Breast epithelium (tissue), 3 donors: ENCODE results near the gene MDFI.

Experiments used
- CTCF ChIP-seq, 3 donors: fragments of 450-650 bp; IDR thresholded peaks; one replicate each; pipeline ENCODE4 v1.5.1; 2016 to 2017; ENCODE audit warnings: antibody characterized with exemption in 3 of 3, mild to moderate bottlenecking in 3 of 3, moderate library complexity in 3 of 3
- POLR2AphosphoS5 ChIP-seq, 3 donors: sonication (generic); formaldehyde crosslinking; IDR thresholded peaks; one replicate each; pipeline ENCODE4 v1.6.1; 2017; ENCODE audit warnings: antibody characterized with exemption in 3 of 3

- no peak for TF ChIP-seq CTCF (IDR thresholded peaks at IDR 0.05)
- TF ChIP-seq POLR2AphosphoS5 (IDR thresholded peaks at IDR 0.05): no peak
These were observed 60.8 kb downstream of the MDFI start for GRCh38 chr6:41699063-41699462.
